ENCODE results near the gene MEX3C. TPM values are rescaled to one million over a fixed set of nuclear protein-coding genes. Genes with fewer than 3 reads are reported as not detected.

Gene MEX3C
- total RNA-seq, 1 donor from 2014 or later: 54.1 TPM

DNA sequence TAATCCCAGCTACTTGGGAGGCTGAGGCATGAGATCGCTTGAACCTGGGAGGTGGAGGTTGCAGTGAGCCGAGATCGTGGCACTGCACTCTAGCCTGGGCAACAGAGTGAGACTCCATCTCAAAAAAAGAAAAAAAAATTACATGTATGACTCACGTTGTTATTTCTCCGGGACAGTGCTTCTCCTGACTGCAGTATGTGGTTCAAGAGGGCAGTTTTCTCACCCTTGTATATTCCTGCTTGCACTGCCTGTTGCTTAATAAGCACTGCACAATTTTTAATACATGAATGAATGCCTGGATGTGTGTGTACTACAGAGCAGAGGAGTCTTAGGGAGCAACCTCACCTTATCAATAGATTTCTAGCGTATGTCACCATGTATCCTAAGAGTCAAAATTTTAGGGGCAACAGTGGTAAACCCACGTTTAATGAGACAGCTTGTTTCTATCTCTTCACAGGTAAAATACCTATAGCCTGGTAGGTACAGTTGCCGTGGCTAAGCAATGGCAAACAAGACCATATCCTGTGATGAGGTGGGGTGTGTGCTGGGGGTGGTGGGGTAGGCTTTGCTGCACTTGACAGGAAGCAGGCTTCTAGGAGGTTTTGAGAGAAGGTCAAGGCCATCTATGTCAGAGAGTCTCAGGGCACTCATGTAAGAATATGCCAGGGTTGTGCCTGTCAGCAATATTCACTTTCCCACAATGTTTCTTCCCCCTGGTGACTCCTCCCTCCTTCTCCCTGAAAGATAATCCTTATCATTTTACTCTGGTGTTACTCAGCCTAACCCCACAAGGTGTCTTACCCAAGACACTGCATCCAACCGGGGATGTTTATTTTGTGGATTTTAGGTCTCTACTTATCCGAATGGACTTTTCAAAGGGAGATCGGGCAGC, 36.9 kb upstream of the MEX3C start:
- H3K4me3 Mint-ChIP-seq (ENCODE audit: unreplicated experiment): no peak overlapping the region
- peaks cover 24% of the 10 kb centered on the region for H3K4me1 Mint-ChIP-seq (ENCODE audit: unreplicated experiment)

DNA sequence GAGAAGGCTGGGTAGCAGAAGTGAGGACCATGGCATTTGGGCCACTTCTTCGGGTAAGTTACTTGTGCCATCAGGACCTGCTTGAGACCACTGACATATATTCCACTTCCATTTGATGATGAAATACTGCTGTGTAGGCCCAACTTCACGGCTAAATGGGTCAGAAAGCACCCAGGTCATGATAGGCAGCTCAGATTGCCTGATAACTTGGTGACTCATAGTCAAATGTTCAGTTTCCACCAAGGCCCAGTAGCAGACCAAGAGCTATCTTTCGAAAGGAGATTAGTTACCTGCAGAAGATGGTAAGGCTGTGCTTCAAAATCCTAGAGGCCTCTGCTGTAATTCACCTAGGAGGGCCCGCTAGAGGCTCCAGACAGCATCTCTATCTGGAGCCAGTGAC, 31.8 kb upstream of the MEX3C start:
- TF ChIP-seq CTCF (IDR thresholded peaks at IDR 0.05; ENCODE audit: unreplicated experiment): no peak
- Mint-ChIP-seq H3K27me3 (ENCODE audit: unreplicated experiment) (no peaks in the 10 kb centered on the region), H3K4me3 (ENCODE audit: unreplicated experiment) (no peak overlapping the region), H3K9me3 (ENCODE audit: unreplicated experiment) (no peaks in the 10 kb centered on the region), H3K36me3 (ENCODE audit: low read depth, unreplicated experiment) (no peaks in the 10 kb centered on the region), H3K4me1 (ENCODE audit: unreplicated experiment) (peaks cover 10% of the 10 kb centered on the region), H3K27ac (ENCODE audit: unreplicated experiment) (no peak overlapping the region)
- DNase-seq (ENCODE audit: low spot score): no peak

More for the DNA sequence above, 36.9 kb upstream of the MEX3C start:
- TF ChIP-seq CTCF (IDR thresholded peaks at IDR 0.05; ENCODE audit: unreplicated experiment): no peak
- Mint-ChIP-seq H3K27ac (ENCODE audit: unreplicated experiment) (no peak overlapping the region), H3K27me3 (ENCODE audit: unreplicated experiment) (no peaks in the 10 kb centered on the region), H3K36me3 (ENCODE audit: low read depth, unreplicated experiment) (no peaks in the 10 kb centered on the region), H3K9me3 (ENCODE audit: unreplicated experiment) (no peaks in the 10 kb centered on the region)
- no peak for DNase-seq (ENCODE audit: low spot score)

DNA sequence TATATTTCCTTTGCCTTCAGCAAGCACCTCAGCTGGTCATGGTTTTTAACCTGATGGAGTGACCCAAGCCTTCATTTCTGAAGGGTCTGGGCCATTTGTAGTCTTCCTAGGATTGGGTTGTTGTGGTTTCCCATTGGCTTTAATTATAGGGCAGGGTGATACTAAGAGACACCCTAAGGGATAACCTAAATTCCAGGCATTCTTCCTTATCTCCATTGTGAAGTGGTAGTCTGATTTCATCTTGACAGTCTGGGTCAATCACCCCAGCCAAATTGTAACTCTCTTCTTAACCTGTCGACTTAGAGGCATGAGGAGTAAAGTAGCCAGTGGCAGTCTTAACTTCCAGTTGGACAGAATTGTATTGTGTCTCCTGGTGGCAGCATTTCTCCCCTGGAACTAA, 30.2 kb upstream of the MEX3C start:
- Mint-ChIP-seq H3K4me3 (ENCODE audit: unreplicated experiment) (no peak overlapping the region), H3K4me1 (ENCODE audit: unreplicated experiment) (no peaks in the 10 kb centered on the region), H3K27me3 (ENCODE audit: unreplicated experiment) (no peaks in the 10 kb centered on the region), H3K27ac (ENCODE audit: unreplicated experiment) (no peak overlapping the region), H3K9me3 (ENCODE audit: unreplicated experiment) (no peaks in the 10 kb centered on the region), H3K36me3 (ENCODE audit: low read depth, unreplicated experiment) (no peaks in the 10 kb centered on the region)
- no peak for TF ChIP-seq CTCF (IDR thresholded peaks at IDR 0.05; ENCODE audit: unreplicated experiment)
- DNase-seq (ENCODE audit: low spot score): no peak

DNA sequence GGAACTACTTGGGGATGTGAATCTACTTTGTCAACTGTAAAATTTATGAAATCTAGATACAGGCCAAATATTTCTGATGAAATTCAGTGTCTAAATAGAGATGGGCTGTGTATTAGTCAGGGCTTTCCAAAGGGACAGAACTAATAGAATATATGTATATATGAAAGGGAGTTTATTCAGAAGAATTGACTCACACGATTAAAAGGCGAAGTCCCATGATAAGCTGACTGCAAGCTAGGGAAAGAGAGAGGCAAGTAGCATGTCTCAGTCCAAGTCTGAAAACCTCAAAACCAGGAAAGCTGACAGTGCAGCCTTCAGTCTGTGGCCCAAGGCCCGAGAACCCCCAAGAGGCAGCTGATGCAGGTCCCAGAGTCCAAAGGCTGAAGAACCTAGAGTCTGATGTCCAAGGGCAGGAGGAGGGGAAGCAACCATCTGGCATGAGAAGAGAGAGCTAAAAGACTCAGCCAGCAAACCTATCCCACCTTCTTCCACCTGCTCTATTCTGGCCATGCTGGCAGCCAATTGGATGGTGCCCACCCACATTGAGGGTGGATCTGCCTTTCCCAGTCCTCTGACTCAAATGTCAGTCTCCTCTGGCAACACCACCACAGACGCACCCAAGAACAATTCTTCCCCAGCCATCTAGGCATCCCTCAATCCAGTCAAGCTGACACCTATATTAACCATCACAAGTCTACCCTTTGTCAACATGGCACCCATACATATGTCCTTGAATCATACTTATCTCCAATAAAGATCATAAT, 29.3 kb upstream of the MEX3C start:
- no peak overlapping the region for H3K27ac Mint-ChIP-seq (ENCODE audit: unreplicated experiment)
- no peaks in the 10 kb centered on the region for H3K27me3 Mint-ChIP-seq (ENCODE audit: unreplicated experiment)
- TF ChIP-seq CTCF (IDR thresholded peaks at IDR 0.05; ENCODE audit: unreplicated experiment): no peak
- H3K4me1 Mint-ChIP-seq (ENCODE audit: unreplicated experiment): no peaks in the 10 kb centered on the region
- DNase-seq (ENCODE audit: low spot score): no peak
- no peaks in the 10 kb centered on the region for H3K9me3 Mint-ChIP-seq (ENCODE audit: unreplicated experiment)
- no peak overlapping the region for H3K4me3 Mint-ChIP-seq (ENCODE audit: unreplicated experiment)
- no peaks in the 10 kb centered on the region for H3K36me3 Mint-ChIP-seq (ENCODE audit: low read depth, unreplicated experiment)

DNA sequence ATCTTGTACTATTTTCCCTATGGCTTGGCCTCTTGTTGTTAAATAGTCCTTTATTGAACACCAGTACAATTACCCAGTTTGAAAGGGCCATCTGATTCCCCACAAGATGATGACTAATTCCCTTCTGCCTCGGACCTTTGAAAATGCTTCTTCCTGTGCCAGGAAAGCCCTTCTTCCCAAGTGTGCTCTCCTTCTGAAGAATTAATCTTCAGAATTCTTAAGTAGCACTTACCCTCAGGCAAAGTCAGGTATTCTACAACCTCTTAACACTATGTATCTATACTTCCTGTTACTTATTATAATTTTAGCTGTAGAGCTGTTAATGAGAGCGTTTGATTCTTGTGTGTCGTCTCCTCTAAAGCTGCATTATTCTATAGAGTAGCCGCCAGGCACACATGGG, 28.6 kb upstream of the MEX3C start:
- no peak overlapping the region for H3K27ac Mint-ChIP-seq (ENCODE audit: unreplicated experiment)
- no peaks in the 10 kb centered on the region for H3K9me3 Mint-ChIP-seq (ENCODE audit: unreplicated experiment)
- DNase-seq (ENCODE audit: low spot score): no peak
- H3K4me3 Mint-ChIP-seq (ENCODE audit: unreplicated experiment): no peak overlapping the region
- no peaks in the 10 kb centered on the region for H3K27me3 Mint-ChIP-seq (ENCODE audit: unreplicated experiment)
- no peaks in the 10 kb centered on the region for H3K36me3 Mint-ChIP-seq (ENCODE audit: low read depth, unreplicated experiment)
- TF ChIP-seq CTCF (IDR thresholded peaks at IDR 0.05; ENCODE audit: unreplicated experiment): no peak
- no peaks in the 10 kb centered on the region for H3K4me1 Mint-ChIP-seq (ENCODE audit: unreplicated experiment)

All from endothelial cell (in vitro differentiated cells).